GM12872 (cell line): ENCODE data around the gene POGLUT2.
A peak's percentile ranks its signal among the peaks of the same experiment; 100 is the strongest.

Experiments
- CTCF ChIP-seq: IDR thresholded peaks from 3 replicates; pipeline ENCODE4 v1.5.1; 2011; ENCODE audit warnings: low read depth, mild to moderate bottlenecking, low read length, moderate library complexity; ENCODE audit not compliant: insufficient read depth

Gene POGLUT2

GRCh38 chr13:102805680-102806079 lies 6.9 kb upstream of the POGLUT2 start:
- TF ChIP-seq CTCF, result no peak

DNA sequence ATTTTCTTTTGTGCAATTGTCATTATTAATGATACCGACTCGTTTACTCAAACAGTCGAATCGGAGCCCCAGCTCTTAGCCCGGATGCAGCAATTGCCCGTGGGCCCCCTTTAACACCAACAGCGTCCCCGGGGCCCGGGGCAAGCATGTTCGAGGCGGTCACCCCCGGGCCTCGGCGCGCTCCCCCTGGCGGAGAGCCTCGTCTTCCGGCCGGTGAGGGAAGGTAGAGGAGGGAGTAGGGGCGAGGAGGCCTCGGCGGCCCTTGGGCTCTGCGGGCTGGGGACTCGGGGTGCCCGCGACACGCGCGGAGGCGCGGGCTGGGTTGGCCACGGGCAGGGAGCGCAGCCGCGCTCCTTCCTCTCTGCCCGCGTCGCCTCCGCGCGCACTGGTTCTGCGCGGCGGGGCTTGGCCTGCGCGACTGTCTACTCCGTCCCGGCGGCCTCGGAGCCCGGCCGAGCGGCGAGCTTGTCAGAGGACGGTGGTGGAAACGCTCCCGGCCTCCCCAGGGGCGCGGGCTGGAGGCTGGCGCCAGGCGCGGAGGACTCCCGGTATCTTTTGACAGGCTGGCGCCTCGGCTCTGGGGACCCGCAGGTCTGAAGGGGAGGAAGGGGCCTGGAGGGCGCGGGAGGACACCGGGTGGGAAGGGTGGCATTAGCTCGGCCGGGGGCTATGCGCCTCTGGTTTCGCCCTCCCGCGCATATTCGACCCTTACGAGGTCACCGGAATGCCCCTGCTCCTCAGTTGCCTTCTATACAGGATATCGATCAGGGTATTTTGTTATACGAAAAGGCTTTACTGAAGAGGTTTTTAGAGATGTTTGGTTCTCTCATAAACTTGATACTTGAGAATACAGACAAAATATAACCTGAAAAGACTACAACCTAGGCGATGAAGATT lies 1.6 kb upstream of the POGLUT2 start:
- peak; percentile 78 for TF ChIP-seq CTCF

DNA sequence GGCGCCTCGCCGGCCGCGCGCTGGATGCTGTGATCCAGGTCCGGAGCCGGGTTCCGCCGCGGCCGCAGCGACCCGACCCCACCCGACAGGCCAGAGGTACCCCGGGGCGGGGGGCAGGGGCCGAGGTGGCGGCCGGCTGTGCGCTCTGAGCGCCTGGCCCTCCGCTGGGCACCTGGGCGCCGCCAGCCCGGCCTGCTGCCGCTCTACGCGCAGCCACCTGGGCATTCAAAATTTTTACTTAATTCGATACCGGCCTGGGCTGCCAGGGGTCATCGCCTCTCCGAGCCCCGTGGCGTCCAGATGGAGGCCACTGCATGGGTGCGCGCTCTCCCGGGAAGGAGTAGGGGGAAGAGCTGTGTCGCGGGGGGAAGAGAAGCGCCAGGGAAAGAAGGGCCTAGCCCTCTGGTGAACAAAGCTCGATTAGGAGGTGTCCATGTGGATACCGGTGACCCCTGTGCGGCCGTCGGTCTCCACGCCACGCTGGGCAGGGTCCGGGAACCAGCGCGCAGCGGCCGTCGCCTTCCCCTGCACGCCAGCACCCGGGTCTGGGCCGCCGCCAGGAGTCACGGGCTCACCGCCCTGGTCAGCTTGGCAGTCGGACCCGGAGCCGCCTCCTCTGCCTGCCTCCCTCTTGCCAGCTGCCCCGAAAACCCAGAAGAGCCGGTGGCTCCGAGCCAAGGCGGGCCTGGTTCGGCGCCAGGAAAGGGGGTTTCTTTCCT lies 809 bp upstream of the POGLUT2 start:
- no peak for TF ChIP-seq CTCF

DNA sequence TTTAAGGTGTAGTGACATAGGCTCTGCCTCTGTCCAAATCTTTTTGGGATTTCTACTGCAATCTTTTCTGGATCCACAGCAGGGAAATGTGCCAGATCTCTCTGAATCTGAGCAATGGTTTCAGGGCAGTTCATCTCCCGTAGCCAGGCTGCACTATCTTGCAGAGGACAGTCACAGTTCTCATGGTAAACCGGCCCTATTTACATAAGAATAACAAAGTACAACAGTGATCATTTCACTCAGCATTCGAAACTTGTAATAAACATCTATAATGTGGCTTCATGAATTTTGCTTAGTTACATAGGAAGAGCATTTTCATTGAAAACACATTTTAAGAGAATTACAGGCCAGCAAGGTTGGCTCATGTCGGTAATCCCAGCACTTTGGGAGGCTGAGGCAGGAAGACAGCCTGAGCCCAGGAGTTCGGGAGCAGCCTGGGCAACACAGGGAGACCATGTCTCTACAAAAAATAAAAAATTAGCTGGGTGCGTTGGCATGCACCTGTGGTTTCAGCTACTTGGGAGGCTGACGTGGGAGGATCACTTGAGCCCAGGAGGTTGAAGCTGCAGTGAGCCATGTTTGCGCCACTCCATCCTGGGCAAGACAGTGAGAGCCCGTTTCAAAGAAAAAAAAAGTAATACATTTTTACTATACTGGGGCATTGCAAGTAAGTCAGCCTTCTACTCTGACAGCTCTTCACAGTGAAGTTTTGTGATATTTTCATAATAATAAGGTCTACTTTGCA lies 5.0 kb downstream of the POGLUT2 start:
- no peak for TF ChIP-seq CTCF

DNA sequence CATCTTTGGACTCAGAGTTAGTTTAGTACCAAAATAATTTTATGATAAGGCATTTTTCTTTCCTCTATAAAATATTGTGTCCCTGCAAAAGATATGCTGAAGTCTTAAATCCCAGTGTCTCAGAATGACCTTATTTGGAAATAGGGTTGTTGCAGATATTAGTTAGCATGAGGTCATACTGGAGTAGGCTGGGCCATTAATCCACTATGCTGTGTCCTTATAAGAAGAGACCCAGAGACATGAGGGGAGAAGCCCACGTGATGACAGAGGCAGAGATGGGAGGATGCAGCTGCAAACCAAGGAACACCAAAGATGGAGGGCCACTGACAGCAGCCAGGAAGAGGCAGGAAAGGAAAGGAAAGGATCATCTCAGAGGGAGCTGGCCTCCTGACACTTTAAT lies 6.4 kb downstream of the POGLUT2 start:
- no peak for TF ChIP-seq CTCF

DNA sequence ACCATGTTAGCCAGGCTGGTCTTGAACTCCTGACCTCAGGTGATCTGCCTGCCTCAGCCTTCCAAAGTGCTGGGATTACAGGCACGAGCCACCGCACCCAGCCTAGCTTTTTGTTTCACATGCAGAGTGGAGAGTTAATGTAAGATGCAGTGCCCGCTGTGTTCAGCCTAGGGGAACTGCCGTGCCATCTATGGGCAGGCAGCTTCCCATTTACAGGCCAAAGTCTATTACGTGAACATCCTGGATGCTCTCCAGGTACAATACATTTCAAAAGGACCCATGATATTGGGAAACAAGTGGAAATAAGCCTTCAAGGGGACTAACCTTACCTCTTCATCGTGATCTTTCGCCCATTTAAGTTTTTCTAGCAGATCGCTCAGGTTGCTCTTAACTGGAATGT lies 10.1 kb downstream of the POGLUT2 start:
- no peak for TF ChIP-seq CTCF

- TF ChIP-seq CTCF, result no peak
Observed at GRCh38 chr13:102784483-102784882, 14.3 kb downstream of the POGLUT2 start.
